Stimulated activated CD4-positive, alpha-beta T cell treated with anti-CD3 and anti-CD28 coated beads, Interleukin-4, amount 100 ng/mL, for 48 hours (primary cell): Measurements from ENCODE around the gene SMIM41.

Source experiments
- DNase-seq, 2 donors: peaks; one replicate each; pipeline ENCODE4 v3.0.0-alpha.2; 2020; ENCODE audit warnings: low read depth in 2 of 2

SMIM41 gene

DNA sequence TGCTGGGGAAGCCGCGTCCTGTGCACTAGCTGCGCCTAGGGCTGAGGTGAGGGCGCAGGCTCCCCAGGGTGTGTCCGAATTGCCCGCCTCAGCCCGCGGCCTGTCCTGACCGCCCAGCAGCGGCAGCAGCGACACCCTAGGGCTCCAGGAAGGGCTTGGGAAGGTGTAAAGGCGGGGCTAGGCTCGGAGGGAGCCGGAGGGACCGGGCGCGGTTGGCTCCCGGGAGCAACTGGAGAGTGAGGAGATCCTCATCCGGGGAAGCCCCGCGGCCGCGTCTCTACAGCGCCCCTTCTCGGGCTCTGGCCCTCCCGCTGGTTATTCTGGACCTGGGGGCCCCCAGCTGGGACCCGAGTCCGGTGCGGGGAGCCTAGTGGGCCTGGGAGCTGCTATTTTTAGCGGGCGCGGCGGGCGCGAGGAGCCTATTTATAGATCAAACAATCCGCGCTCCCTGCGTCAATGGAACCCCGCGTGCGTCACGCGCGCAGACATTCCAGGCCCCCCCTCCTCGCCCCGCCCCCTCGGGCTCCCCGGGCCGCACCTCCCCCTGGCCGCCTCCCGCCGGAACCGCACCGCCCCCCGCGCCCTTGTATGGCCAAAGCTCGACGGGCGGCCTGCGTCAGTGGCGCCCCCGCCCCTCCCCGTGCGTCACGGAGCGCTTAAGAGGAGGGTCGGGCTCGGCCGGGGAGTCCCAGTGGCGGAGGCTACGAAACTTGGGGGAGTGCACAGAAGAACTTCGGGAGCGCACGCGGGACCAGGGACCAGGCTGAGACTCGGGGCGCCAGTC, 28.6 kb upstream of the SMIM41 start, which contains the start of gene NR4A1:
NR4A1 (plus strand) TSS at position 685 of the 784 bp plus-strand sequence. CDS start 2,887 bp downstream, outside the sequence.
- DNase-seq: peak; percentile 99

DNA sequence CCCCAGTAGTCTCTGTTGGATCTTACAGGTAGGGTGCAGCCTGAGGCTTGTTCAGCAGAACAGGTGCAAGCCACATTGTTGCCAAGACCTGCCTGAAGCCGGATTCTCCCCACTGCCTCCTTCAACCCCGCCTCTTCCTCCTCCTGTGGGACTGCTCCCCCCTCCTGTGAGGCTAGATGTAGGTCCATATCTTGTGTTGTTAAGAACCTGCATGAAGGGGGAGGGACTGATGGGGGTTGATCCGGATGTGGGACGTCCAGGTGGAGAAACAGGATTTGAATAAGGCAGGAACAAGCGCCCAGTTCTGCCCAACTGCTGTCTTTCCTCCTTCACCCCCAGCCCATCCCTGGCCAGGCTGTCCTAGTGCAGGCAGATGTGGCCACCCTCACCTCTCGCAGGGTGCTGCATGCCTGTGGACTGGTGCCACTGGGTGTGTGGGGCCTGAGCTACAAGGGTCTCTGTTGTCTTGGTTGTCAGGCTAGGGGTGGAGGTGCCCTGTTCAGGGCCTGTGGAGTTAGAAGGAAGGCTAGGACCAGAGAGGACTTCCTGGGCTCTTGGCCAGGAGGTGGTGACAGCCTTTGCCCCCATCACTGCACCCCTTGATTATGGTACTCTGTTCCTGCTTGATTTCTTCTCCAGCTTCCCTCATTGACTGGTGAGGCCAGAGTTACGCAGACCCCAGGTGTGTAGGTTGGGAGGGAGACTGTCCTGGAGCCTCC, 26.9 kb upstream of the SMIM41 start:
- no peak for DNase-seq

DNA sequence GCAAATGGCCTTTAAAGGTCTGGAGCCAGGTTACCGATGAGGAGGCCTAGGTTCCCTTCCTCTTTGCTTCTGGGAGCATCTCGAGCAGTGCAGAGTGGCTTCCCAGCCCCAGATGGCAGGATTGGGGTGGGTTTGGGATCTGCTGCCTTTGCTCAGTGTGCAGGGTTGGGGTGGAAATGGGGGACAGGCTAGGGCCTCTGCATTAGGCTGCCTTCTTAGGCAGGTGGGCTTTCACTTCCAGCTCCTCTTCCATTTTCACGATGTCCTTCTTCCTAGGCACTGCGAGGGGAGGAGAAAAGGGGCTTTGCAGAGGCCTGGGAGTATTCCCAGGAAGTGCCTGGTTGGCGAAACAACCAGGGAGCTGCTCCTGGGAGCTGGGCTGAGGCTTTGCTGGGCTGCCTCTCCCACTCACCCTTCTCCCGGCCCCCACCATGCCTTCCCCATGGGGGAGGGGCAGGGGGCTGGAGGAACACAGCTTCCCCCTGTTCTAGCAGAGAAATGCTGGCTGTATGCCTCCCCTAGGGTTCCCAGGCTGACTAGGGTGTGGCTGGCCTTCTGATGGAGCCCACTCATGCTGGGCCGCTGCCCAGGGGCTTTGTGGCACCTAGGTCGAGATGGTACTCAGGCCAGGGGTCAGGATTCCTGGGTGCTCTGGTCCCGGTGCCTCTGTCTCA, 25.8 kb upstream of the SMIM41 start:
- DNase-seq: no peak

DNA sequence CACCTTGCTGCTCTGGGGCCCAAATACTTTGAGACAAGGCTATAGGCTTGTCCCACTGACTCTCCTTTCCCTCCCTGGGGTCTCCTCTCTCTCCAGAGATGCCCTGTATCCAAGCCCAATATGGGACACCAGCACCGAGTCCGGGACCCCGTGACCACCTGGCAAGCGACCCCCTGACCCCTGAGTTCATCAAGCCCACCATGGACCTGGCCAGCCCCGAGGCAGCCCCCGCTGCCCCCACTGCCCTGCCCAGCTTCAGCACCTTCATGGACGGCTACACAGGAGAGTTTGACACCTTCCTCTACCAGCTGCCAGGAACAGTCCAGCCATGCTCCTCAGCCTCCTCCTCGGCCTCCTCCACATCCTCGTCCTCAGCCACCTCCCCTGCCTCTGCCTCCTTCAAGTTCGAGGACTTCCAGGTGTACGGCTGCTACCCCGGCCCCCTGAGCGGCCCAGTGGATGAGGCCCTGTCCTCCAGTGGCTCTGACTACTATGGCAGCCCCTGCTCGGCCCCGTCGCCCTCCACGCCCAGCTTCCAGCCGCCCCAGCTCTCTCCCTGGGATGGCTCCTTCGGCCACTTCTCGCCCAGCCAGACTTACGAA, 25.2 kb upstream of the SMIM41 start:
- no peak for DNase-seq

DNA sequence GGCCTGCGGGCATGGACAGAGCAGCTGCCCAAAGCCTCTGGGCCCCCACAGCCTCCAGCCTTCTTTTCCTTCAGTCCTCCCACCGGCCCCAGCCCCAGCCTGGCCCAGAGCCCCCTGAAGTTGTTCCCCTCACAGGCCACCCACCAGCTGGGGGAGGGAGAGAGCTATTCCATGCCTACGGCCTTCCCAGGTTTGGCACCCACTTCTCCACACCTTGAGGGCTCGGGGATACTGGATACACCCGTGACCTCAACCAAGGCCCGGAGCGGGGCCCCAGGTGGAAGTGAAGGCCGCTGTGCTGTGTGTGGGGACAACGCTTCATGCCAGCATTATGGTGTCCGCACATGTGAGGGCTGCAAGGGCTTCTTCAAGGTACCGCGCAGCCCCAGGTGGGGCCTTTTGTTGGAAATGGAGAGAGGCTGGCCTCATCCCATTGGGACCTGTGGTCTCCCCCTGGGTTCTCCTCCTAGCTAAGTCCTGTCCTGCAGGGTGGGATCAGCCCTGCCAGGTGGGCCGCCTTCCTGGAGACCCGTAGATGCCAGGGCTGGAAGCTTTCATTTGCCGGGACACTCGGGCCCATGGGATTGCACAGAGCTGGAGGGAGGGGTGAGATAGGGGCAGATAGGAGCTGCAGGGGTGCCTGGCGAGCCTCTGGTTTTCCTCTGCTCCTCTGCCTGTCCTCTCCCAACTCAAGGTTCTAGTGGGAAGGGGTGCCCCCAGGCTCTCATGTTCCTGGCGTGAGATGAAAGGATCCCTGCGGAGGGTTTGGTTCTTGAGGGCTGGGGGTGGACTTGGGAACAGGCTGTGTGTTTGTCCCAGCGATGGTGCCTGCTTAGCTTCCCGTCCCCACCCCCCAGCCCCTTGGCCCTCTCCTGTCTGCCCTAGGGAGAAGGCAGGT, 24.4 kb upstream of the SMIM41 start:
- DNase-seq: no peak

DNA sequence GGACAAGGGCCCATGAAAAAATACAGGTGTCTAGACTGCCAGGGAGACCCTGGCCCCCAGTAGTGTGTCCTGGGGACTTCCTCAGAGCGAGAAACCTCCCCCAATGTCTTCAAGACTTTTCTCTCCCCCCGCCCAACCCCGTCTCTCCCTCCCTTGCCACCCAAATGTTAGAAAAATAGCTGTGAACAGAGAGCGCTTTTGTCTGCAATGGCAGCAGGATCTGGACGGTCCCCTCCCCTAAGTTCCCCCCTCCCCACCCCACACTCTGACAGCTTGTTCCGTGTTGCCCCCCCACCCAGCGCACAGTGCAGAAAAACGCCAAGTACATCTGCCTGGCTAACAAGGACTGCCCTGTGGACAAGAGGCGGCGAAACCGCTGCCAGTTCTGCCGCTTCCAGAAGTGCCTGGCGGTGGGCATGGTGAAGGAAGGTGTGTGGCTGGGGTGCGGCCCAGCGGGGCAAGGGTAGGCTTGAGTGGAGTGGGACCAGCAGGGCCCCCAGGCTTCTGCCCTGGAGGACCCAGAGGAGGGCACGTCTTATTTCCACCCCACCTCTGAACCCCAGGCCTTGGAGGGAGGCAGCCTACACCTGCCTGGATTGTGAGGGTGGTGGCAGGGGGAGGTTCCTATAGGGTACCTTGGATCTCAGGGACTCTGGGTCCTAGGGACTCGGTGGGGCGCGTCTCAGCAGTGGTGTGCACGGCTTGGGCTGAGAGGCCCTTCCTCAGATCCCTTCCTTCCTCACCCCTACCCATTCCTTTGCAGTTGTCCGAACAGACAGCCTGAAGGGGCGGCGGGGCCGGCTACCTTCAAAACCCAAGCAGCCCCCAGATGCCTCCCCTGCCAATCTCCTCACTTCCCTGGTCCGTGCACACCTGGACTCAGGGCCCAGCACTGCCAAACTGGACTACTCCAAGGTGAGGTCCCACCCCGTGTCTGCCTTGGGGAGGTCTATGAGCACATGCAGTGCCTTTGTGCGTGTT, 23.5 kb upstream of the SMIM41 start:
- no peak for DNase-seq

DNA sequence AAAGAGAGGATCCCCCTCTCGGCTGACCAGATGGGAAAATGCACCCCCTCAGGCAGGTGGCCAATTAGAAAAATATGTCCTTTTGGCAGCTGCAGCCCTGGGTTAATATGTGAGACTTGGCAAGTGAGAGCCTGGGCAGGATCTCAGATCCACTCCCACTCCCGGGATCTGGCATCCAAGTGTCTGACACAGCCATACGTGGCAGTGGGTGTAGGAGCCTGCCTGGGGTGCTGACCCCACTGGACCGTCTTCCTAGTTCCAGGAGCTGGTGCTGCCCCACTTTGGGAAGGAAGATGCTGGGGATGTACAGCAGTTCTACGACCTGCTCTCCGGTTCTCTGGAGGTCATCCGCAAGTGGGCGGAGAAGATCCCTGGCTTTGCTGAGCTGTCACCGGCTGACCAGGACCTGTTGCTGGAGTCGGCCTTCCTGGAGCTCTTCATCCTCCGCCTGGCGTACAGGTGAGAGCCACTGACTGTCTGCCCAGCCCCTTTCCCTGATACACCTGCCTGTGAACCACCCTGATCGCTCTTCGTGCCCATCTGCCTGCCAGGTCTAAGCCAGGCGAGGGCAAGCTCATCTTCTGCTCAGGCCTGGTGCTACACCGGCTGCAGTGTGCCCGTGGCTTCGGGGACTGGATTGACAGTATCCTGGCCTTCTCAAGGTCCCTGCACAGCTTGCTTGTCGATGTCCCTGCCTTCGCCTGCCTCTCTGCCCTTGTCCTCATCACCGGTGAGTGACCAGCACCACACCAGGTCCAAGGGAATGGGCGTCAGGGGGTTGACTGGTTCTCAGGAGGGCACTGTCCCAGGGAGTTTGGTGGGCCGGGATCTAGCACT, 22.5 kb upstream of the SMIM41 start:
- no peak for DNase-seq

DNA sequence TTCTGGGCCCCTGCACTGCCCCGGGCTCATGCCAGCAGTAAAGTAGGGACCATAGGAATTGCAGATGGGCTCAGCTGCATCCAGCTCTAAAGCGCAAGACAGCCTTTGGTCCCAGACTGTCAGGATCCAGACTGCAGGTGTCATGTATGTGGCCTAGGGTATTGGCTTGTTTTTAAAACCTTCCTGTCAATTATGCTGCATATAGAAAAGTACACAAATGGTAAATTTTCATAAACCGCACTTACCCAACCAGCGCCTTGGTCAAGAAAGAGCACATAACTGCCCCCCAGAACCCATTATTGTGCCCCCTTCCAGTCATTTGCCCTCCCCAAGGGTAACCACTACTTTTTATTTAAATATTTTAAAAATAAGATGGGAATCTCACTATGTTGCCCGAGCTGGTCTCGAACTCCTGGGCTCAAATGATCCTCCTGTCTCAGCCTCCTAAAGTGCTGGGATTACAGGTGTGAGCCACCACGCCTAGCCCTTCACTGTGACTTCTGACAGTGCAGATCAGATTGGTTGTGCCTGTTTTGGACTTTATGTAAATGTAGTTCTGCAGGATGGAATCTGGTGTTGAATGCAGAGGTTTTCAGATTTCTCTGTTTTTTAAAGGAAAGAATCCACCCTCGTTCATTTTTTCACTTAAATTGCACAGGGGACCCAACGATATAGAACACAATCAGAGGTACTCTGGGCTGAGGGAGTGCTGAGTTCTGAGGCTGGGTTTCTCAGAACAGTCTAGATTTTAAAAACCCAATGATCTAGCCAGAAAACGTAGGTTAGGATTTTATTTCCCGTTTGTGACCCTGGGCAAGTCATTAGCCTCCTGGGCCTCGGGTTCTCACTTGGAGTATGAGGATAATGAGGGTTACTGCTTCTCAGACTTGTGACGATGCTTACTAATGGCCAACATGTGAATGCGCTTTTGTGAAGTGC, 21.6 kb upstream of the SMIM41 start:
- DNase-seq: no peak

DNA sequence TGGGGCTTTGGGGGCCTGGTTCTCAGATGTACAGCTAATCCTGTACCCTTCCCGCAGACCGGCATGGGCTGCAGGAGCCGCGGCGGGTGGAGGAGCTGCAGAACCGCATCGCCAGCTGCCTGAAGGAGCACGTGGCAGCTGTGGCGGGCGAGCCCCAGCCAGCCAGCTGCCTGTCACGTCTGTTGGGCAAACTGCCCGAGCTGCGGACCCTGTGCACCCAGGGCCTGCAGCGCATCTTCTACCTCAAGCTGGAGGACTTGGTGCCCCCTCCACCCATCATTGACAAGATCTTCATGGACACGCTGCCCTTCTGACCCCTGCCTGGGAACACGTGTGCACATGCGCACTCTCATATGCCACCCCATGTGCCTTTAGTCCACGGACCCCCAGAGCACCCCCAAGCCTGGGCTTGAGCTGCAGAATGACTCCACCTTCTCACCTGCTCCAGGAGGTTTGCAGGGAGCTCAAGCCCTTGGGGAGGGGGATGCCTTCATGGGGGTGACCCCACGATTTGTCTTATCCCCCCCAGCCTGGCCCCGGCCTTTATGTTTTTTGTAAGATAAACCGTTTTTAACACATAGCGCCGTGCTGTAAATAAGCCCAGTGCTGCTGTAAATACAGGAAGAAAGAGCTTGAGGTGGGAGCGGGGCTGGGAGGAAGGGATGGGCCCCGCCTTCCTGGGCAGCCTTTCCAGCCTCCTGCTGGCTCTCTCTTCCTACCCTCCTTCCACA, 20.7 kb upstream of the SMIM41 start:
- DNase-seq: no peak

DNA sequence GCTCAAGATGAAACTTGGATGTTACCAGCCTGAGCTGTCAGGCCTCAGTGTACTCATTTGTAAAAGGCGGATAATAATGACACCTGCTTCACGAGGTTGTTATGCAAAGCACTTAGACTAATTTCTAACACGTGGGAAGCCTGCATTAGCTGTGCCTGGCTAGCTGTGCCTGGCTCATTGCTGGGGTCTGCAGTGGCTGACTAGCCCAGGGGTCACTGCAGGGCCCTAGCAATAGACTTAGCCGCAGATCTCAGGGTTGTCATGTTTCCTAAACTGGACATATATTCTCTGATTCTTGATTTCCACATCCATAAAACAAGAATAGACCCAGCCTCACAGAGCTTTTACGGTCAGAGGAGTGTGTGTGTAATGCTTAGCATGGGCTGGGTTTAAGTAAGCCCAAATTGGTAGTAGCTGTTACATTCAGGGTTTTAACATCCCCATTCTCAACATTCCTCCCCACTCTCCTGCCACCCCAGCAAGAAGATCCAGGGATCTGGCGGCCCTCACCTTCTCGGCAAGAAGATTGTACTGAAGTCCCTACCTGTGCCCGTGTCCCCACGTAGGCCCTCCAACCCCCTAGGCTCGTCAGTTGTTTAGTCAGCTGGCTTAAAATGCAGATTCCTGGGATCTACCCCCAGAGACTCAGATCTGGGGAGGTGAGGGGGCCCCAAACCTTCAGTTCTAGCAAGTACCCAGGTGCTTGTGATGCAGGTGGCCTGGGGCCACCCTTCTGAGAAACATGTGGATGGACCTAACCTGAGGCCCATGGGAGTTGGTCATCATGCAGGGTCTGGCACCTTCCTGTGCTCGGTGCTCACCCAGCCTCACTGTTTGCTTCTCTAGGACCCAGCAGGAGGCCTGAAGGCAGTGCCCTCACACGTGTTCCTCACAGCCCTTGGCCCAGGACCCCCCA, 19.7 kb upstream of the SMIM41 start:
- no peak for DNase-seq

DNA sequence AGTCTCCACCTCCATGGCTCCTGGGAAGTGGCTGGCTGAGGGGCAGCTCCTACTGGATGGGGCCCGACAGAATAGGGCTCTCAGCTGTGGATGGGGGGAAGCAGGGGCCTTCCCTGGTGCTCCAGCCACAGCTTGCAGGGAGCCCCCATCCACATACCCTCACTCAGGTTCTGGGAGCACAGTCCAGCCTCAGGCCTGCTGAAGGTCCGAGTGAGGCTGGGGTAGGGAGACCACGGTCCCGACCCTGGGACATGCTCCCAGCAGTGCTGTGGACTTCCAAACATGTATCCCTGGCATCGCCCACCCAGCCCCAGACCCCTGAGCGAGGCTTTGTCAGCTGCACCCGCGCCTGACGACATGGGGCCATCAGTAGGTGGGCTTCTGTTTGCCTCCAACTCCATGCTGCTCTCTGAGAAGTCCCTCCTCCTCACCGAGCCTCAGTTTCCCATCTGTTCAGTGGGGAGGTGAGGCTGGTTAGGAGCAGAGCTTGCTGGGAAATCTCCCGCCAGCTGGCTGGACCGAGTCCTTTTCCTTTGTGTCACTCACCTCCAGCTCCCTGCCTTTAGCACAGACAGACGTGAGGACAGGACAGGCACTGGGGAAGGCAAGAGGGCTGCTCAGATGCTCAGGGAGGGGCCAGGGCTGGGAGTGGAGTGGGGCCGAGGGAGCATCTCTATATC, 18.9 kb upstream of the SMIM41 start:
- no peak for DNase-seq

DNA sequence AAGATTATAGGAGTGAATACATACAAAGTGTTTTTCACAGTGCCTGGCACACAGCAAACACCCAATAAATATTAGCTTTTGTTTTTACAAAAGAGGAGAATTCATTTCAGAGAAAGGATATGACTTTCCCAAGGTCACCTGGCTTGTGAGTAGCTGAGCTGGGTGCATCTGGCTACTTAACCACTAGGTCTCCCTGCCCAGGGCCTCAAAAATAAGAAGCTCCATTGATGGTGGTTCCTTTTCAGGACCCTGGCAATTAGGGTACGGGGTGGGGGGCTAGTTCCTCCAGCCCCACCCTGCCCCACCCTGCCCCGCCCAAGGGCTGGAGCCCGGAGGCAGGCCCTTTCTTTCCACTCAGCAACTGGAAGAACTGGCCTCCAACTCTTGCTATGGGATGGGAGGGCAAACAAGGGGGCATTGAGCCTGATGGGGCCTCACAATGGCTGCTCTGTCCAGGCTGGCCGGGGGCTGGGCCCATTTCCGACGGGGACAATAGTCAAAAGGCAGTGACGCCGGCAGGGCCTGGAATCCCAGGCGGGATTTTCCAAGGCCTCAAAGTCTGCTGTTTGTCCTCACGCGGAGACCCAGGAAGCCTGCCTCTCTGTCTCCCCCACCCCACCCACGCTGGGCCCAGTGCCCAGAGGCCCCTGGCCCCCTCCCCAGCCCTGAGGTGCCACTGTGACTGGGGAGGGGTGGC, 17.9 kb upstream of the SMIM41 start:
- no peak for DNase-seq

DNA sequence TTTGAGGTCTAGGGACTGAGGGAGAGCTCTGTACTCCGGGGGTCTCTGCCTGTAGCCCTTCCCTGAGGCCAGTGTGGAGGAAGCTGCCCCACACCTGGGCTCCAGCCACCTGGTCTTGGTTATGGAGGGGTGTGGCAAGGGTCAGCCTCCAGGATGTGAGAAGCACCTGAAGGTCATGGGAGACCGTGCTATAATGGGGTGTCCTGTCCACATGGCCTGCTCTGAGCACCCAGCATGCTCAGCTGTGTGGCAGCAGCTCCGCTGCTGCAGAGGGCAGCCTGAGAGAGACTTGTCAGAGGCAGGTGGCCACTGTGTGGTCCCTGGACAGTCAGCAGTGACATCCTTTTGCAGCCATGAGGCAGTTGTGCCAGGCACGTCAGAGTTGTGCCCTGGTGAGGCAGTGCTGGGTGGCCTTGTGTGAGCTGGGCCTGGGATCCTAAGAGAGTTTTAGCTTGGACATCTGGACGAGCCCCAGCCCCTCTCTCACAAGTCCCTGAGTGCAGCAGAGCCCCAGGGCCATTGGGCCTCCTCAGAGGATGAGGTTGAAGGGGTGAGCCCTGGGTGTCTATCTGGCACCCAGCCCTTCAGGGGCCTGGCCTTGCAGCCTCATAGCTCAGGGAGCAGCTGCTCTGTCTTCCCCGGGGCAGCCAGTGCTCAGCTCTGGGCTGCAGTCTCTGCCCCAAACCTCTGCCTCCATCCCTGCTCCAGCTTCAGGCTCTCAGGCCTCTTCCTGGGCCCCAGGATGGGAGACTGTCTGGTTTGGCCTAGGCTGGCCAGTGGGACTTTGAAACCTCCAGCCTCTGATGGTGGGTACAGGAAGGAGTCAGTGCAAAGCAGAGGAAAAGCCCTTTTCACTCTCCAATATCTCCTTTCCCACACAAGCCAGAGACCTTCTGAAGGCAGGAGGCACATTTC, 17.1 kb upstream of the SMIM41 start:
- no peak for DNase-seq
